Brain microvascular endothelial cell (primary cell): ENCODE results near the gene TRIP4.
"Not testable (repeated sequence)": the region's sequence is repeated elsewhere in the genome, so short reads cannot be mapped to it uniquely, and the experiment has no call there.

Experiments
- DNase-seq: peaks from one replicate; pipeline ENCODE4 v3.0.0-alpha.2; 2020
- H3K27ac ChIP-seq: fragments of 250-450 bp; sonication (Bioruptor Pico); 2 replicates; pipeline ENCODE4 v1.5.1; 2020; ENCODE audit warnings: mild to moderate bottlenecking, moderate library complexity
- H3K27me3 ChIP-seq: fragments of 250-450 bp; sonication (Bioruptor Pico); replicated peaks from 2 replicates; pipeline ENCODE4 v1.5.1; 2020; ENCODE audit warnings: mild to moderate bottlenecking
- H3K36me3 ChIP-seq: fragments of 250-450 bp; sonication (Bioruptor Pico); replicated peaks from 2 replicates; pipeline ENCODE4 v1.5.1; 2020; ENCODE audit warnings: mild to moderate bottlenecking
- H3K4me3 ChIP-seq: 2 replicates; pipeline ENCODE4 v1.5.1; 2011; ENCODE audit warnings: low read depth, mild to moderate bottlenecking, control low read depth, low read length, moderate library complexity
- in situ Hi-C: cut with HindIII; loops from 2 replicates; pipeline ENCODE4 v1.10.0; 2017; ENCODE audit warnings: low sequenced_read_pairs, low pct_ligation_motif_present
- TF ChIP-seq, protein P1 (sequence below): IDR thresholded peaks from 2 replicates; pipeline ENCODE4 v1.5.1; 2011; ENCODE audit warnings: low read depth, mild to moderate bottlenecking, moderate library complexity, low read length, control low read depth, inconsistent platforms; ENCODE audit errors: missing control alignments

The TRIP4 gene

DNA sequence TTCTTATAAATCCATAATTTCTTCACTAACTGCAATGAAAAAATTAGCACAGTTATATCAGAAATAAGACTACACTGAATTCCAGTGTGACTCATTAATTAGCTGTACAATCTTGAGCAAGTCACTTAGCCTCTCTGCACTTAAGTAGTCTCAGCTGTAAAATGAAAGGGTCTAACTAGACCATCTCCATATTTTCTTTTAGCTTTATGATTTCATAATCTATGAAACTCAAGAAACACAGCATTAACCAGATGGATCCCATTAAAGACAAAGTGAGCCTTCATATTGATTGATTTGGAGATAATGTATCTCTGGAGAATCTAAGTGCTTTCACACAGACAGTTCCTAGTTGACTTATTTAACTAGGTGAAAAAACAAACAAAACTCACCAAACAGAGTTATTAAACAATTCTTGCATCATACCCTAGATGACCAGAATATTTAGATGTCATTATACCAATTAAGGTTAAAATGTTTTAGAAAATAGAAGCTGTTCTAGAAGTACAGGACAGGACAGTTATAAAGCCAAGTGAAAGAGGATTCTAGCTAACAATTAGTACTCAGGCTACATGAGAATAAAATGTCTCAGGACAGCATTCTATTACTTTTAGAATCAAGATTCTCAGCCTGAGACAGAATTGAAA is 42.9 kb upstream of the TRIP4 start:
- no peaks in the 10 kb centered on the region for H3K27me3 ChIP-seq
- no peak overlapping the region for H3K27ac ChIP-seq
- no peak for DNase-seq
- TF ChIP-seq, protein P1, sequence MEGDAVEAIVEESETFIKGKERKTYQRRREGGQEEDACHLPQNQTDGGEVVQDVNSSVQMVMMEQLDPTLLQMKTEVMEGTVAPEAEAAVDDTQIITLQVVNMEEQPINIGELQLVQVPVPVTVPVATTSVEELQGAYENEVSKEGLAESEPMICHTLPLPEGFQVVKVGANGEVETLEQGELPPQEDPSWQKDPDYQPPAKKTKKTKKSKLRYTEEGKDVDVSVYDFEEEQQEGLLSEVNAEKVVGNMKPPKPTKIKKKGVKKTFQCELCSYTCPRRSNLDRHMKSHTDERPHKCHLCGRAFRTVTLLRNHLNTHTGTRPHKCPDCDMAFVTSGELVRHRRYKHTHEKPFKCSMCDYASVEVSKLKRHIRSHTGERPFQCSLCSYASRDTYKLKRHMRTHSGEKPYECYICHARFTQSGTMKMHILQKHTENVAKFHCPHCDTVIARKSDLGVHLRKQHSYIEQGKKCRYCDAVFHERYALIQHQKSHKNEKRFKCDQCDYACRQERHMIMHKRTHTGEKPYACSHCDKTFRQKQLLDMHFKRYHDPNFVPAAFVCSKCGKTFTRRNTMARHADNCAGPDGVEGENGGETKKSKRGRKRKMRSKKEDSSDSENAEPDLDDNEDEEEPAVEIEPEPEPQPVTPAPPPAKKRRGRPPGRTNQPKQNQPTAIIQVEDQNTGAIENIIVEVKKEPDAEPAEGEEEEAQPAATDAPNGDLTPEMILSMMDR, result no peak
- no peaks in the 10 kb centered on the region for H3K36me3 ChIP-seq
- in situ Hi-C loops, result no loop called here
- no peak overlapping the region for H3K4me3 ChIP-seq

GRCh38 chr15:64346242-64346641 is 41.4 kb upstream of the TRIP4 start:
- H3K4me3 ChIP-seq, H3K27me3 ChIP-seq, DNase-seq, H3K36me3 ChIP-seq, H3K27ac ChIP-seq, in situ Hi-C loops: not testable (repeated sequence)

DNA sequence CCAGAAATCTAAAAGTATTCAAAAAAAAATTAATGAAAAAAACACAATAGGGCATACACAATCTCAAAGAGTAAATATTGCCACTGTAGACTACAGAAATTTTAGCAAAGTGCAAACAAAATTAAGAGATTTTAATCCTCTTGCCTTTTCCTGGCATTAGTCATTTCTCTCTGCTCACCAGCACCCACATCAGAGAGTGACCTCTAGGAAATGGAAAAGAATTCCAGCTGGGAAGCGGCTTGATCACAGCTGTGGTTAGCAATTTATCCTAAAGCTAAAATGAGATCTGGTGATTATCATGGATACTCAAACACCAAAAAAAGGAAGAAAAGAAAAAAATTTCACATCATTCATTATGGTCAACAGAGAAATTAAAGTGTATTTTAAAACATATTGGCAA is 39.2 kb upstream of the TRIP4 start:
- Histone ChIP-seq H3K4me3 (no peak overlapping the region), H3K36me3 (no peaks in the 10 kb centered on the region), H3K27me3 (no peaks in the 10 kb centered on the region), H3K27ac (no peak overlapping the region)
- in situ Hi-C loops, result no loop called here
- no peak for DNase-seq
- TF ChIP-seq, protein P1, result no peak

DNA sequence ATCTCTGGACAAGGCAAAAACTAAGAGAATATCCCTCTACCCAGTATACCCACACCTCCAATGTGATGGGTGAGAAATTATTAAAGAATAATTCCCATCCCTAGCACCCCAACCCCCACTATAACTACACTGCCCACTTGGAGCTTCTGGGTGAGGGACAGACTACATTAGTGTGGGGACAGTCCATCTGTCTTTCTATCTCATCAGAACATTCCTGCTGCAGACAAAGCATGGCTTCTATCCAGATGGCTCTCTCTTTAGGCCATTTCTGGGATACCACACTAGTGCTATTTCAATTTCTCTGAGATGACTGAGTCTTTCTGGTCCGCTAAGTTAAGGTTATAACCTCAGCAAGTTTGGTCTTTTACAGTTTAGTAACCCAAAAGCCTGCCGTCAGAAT is 38.3 kb upstream of the TRIP4 start:
- in situ Hi-C loops, result no loop called here
- no peak for DNase-seq
- TF ChIP-seq, protein P1, result no peak
- Histone ChIP-seq H3K27ac (no peak overlapping the region), H3K4me3 (no peak overlapping the region), H3K36me3 (no peaks in the 10 kb centered on the region), H3K27me3 (no peaks in the 10 kb centered on the region)

DNA sequence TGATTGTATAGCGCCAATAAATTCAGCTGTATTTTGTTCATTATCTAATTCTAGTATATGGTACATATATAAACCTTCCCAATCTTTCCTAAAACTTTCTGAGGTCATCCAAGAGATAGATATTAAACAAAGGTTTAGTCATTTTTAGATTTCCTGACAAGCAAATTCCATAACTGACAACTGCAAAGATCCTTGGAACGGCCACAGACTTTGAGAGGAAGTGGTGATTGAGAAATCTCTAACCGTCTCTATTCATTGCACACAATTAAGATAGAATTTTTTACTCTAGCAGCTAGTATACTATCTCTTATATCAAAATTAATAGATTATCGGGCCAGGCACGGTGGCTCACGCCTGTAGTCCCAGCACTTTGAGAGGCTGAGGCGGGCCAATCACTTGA is 36.4 kb upstream of the TRIP4 start:
- TF ChIP-seq, protein P1, result no peak
- H3K27me3 ChIP-seq, result no peaks in the 10 kb centered on the region
- no peak overlapping the region for H3K27ac ChIP-seq
- H3K36me3 ChIP-seq, result no peaks in the 10 kb centered on the region
- in situ Hi-C loops, result no loop called here
- DNase-seq, result no peak
- H3K4me3 ChIP-seq, result no peak overlapping the region

- in situ Hi-C loops, result no loop called here
Measured at GRCh38 chr15:64354688-64355344, 32.8 kb upstream of the TRIP4 start.

More at GRCh38 chr15:64354688-64355344, 32.8 kb upstream of the TRIP4 start:
- TF ChIP-seq, protein P1, result no peak
- no peak for DNase-seq
- no peak overlapping the region for H3K27ac ChIP-seq
- no peaks in the 10 kb centered on the region for H3K27me3 ChIP-seq
- peak overlapping the region; percentile 88 for H3K4me3 ChIP-seq
- no peaks in the 10 kb centered on the region for H3K36me3 ChIP-seq
